H9 (cell line): ENCODE results near the gene TMEM132D. TPM values are rescaled to one million over a fixed set of nuclear protein-coding genes. Genes with fewer than 3 reads are reported as not detected.
A peak's percentile ranks its signal among the peaks of the same experiment; 100 is the strongest.

Experiments
- DNase-seq: peaks from one replicate; pipeline ENCODE4 v3.0.0-alpha.2; 2017
- H2AFZ ChIP-seq: one replicate; pipeline ENCODE4 v1.6.1; 2013; ENCODE audit warnings: mild to moderate bottlenecking, low read length, control low read depth, moderate library complexity
- H2AK5ac ChIP-seq: 2 replicates; pipeline ENCODE4 v1.6.1; 2013; ENCODE audit warnings: low read length, control low read depth, mixed read lengths; ENCODE audit not compliant: insufficient read length
- H2BK120ac ChIP-seq: one replicate; pipeline ENCODE4 v1.6.1; 2013; ENCODE audit warnings: low read depth, mild to moderate bottlenecking, low read length, control low read depth, inconsistent platforms; ENCODE audit not compliant: poor library complexity, severe bottlenecking
- H2BK12ac ChIP-seq: 2 replicates; pipeline ENCODE4 v1.6.1; 2013; ENCODE audit warnings: low read length, control low read depth, mixed read lengths, low read depth; ENCODE audit not compliant: insufficient read length
- H2BK15ac ChIP-seq: 2 replicates; pipeline ENCODE4 v1.6.1; 2013; ENCODE audit warnings: low read depth, low read length, control low read depth
- H2BK20ac ChIP-seq: one replicate; pipeline ENCODE4 v1.6.1; 2013; ENCODE audit warnings: low read depth, mild to moderate bottlenecking, low read length, control low read depth, inconsistent platforms; ENCODE audit not compliant: poor library complexity, severe bottlenecking
- H2BK5ac ChIP-seq: 2 replicates; pipeline ENCODE4 v1.6.1; 2013; ENCODE audit warnings: low read length, control low read depth, mixed read lengths; ENCODE audit not compliant: insufficient read length
- H3K14ac ChIP-seq: 2 replicates; pipeline ENCODE4 v1.6.1; 2013; ENCODE audit warnings: low read length, control low read depth; ENCODE audit not compliant: insufficient read depth
- H3K18ac ChIP-seq: 2 replicates; pipeline ENCODE4 v1.6.1; 2013; ENCODE audit warnings: low read depth, mild to moderate bottlenecking, mixed read lengths, low read length, control low read depth; ENCODE audit not compliant: insufficient read length
- H3K23ac ChIP-seq: 2 replicates; pipeline ENCODE4 v1.6.1; 2013; ENCODE audit warnings: low read length, control low read depth, mixed read lengths, low read depth; ENCODE audit not compliant: insufficient read length
- H3K23me2 ChIP-seq: 2 replicates; pipeline ENCODE4 v1.6.1; 2013; ENCODE audit warnings: low read depth, mild to moderate bottlenecking, mixed read lengths, low read length, control low read depth; ENCODE audit not compliant: insufficient read length, poor library complexity, severe bottlenecking
- H3K27ac ChIP-seq: 2 replicates; pipeline ENCODE4 v1.5.1; 2013; ENCODE audit warnings: low read length, control low read depth, mixed read lengths, low read depth; ENCODE audit not compliant: insufficient read length
- H3K27me3 ChIP-seq: 2 replicates; pipeline ENCODE4 v1.6.1; 2013; ENCODE audit warnings: low read length, control low read depth, inconsistent platforms; ENCODE audit not compliant: insufficient read depth
- H3K4ac ChIP-seq: 2 replicates; pipeline ENCODE4 v1.6.1; 2013; ENCODE audit warnings: low read depth, mild to moderate bottlenecking, control low read depth, inconsistent platforms, low read length, moderate library complexity
- H3K4me1 ChIP-seq: 2 replicates; pipeline ENCODE4 v1.6.1; 2013; ENCODE audit warnings: low read length, control low read depth, inconsistent platforms; ENCODE audit not compliant: insufficient read depth
- H3K4me2 ChIP-seq: 2 replicates; pipeline ENCODE4 v1.6.1; 2013; ENCODE audit warnings: low read length, control low read depth, mixed read lengths; ENCODE audit not compliant: insufficient read length, insufficient read depth
- H3K56ac ChIP-seq: 2 replicates; pipeline ENCODE4 v1.6.1; 2013; ENCODE audit warnings: low read depth, mild to moderate bottlenecking, mixed read lengths, low read length, control low read depth; ENCODE audit not compliant: insufficient read length
- H3K79me1 ChIP-seq: 2 replicates; pipeline ENCODE4 v1.6.1; 2013; ENCODE audit warnings: low read depth, mild to moderate bottlenecking, moderate library complexity, low read length, control low read depth, inconsistent platforms; ENCODE audit not compliant: insufficient read depth, poor library complexity, severe bottlenecking
- H3K79me2 ChIP-seq: 2 replicates; pipeline ENCODE4 v1.6.1; 2013; ENCODE audit warnings: low read length, control low read depth, inconsistent platforms; ENCODE audit not compliant: insufficient read depth
- H3K9ac ChIP-seq: 2 replicates; pipeline ENCODE4 v1.6.1; 2013; ENCODE audit warnings: low read length, control low read depth, mixed read lengths; ENCODE audit not compliant: insufficient read length; ENCODE audit errors: extremely low read depth
- H3K9me3 ChIP-seq: one replicate; pipeline ENCODE4 v1.6.1; 2013; ENCODE audit warnings: low read depth, low read length, inconsistent platforms; ENCODE audit not compliant: control insufficient read depth
- H3T11ph ChIP-seq: one replicate; pipeline ENCODE4 v1.6.1; 2013; ENCODE audit warnings: mild to moderate bottlenecking, low read length, control low read depth, inconsistent platforms
- H4K20me1 ChIP-seq: one replicate; pipeline ENCODE4 v1.6.1; 2013; ENCODE audit not compliant: control insufficient read depth, insufficient read length, insufficient read depth
- H4K5ac ChIP-seq: 2 replicates; pipeline ENCODE4 v1.6.1; 2013; ENCODE audit warnings: low read depth, mild to moderate bottlenecking, mixed read lengths, low read length, control low read depth; ENCODE audit not compliant: insufficient read length
- H4K8ac ChIP-seq: replicated peaks from 2 replicates; pipeline ENCODE4 v1.6.1; 2013; ENCODE audit warnings: low read length, control low read depth, mixed read lengths, low read depth; ENCODE audit not compliant: insufficient read length
- H4K91ac ChIP-seq: 2 replicates; pipeline ENCODE4 v1.6.1; 2013; ENCODE audit warnings: low read depth, mild to moderate bottlenecking, moderate library complexity, mixed read lengths, low read length, control low read depth; ENCODE audit not compliant: insufficient read length
- H3K27ac Mint-ChIP-seq, 3 experiments: 2 replicates in 2 of 3; 3 replicates in 1 of 3; pipeline ENCODE4 v1.8.0; 2020 to 2021; ENCODE audit warnings: mixed read lengths in 3 of 3, mild to moderate bottlenecking in 1 of 3, moderate library complexity in 1 of 3
- H3K27me3 Mint-ChIP-seq: 2 replicates; pipeline ENCODE4 v1.8.0; 2021; ENCODE audit warnings: low read depth, mild to moderate bottlenecking, moderate library complexity, mixed read lengths
- H3K36me3 Mint-ChIP-seq, 3 experiments: 2 replicates in 2 of 3; 3 replicates in 1 of 3; pipeline ENCODE4 v1.8.0; 2020 to 2021; ENCODE audit warnings: low read depth in 3 of 3, mixed read lengths in 3 of 3; ENCODE audit not compliant: insufficient read depth in 1 of 3
- H3K4me1 Mint-ChIP-seq, 2 experiments: 2 replicates each; pipeline ENCODE4 v1.8.0; 2020; ENCODE audit warnings: mixed read lengths in 2 of 2
- H3K4me3 Mint-ChIP-seq, 2 experiments: 2 replicates in 1 of 2; 3 replicates in 1 of 2; pipeline ENCODE4 v1.8.0; 2020 to 2021; ENCODE audit warnings: mild to moderate bottlenecking in 2 of 2, mixed read lengths in 2 of 2, moderate library complexity in 1 of 2
- H3K9me3 Mint-ChIP-seq, 2 experiments: 2 replicates in 1 of 2; 3 replicates in 1 of 2; pipeline ENCODE4 v1.8.0; 2020; ENCODE audit warnings: mild to moderate bottlenecking in 2 of 2, mixed read lengths in 2 of 2, moderate library complexity in 1 of 2
- WGBS: extraction: QIAGEN DNeasy Blood & Tissue Kit; methylation state at CpG from one replicate; pipeline ENCODE4 v1.1.7; 2013; ENCODE audit warnings: missing lambda C conversion rate, low lambda C conversion rate, mixed read lengths; ENCODE audit not compliant: insufficient read length; ENCODE audit errors: extremely low coverage; 5-methylcytosine and 5-hydroxymethylcytosine counted together
- total RNA-seq: library from RNA; stranded (reverse); gene quantifications from 2 replicates; pipeline ENCODE4 v1.2.1, GENCODE V29; 2021
- TF ChIP-seq, protein P1 (sequence below): fragments of 200-600 bp; sonication (generic); conservative IDR thresholded peaks from 3 replicates; pipeline ENCODE4 v1.8.0; 2021; ENCODE audit warnings: antibody characterized with exemption, mild to moderate bottlenecking

TMEM132D gene
- total RNA-seq, 1 experiment from 2014 or later: 6.1 TPM

- H2BK5ac ChIP-seq: peak overlapping the region; percentile 36
- peaks cover 7 to 12% of the 10 kb centered on the region in 2 experiments for H3K9me3 Mint-ChIP-seq
- H2BK15ac ChIP-seq: no peak overlapping the region; the same call in 1 of the 2 replicates
- no peak overlapping the region for H2BK12ac ChIP-seq
- no peaks in the 10 kb centered on the region for H4K20me1 ChIP-seq
- H3K23ac ChIP-seq: no peak overlapping the region
- H4K8ac ChIP-seq: no peak overlapping the region
- H3K9ac ChIP-seq: no peak overlapping the region
- H3K27me3 Mint-ChIP-seq: no peaks in the 10 kb centered on the region; the same call in 1 of the 2 replicates
- H3K14ac ChIP-seq: no peak overlapping the region
- no peak overlapping the region for H3T11ph ChIP-seq
- H3K4me1 ChIP-seq: peaks cover 14% of the 10 kb centered on the region
- no peaks in the 10 kb centered on the region for H3K27me3 ChIP-seq
- H3K4me3 Mint-ChIP-seq: no peak overlapping the region; a peak in 1 of 5 replicates
- no peak for DNase-seq
- no peak overlapping the region for H2AFZ ChIP-seq
- WGBS: no CpG with 5 or more reads among the region's 10 CpGs
- peaks cover 11 to 20% (median 11%) of the 10 kb centered on the region in 3 experiments; a peak in 6 of 7 replicates for H3K36me3 Mint-ChIP-seq
- H2AK5ac ChIP-seq: peak overlapping the region; percentile 91
- no peak overlapping the region for H3K4me2 ChIP-seq
- no peaks in the 10 kb centered on the region for H3K23me2 ChIP-seq
- no peak overlapping the region for H4K5ac ChIP-seq
- H3K27ac ChIP-seq: no peak overlapping the region
- TF ChIP-seq, protein P1, sequence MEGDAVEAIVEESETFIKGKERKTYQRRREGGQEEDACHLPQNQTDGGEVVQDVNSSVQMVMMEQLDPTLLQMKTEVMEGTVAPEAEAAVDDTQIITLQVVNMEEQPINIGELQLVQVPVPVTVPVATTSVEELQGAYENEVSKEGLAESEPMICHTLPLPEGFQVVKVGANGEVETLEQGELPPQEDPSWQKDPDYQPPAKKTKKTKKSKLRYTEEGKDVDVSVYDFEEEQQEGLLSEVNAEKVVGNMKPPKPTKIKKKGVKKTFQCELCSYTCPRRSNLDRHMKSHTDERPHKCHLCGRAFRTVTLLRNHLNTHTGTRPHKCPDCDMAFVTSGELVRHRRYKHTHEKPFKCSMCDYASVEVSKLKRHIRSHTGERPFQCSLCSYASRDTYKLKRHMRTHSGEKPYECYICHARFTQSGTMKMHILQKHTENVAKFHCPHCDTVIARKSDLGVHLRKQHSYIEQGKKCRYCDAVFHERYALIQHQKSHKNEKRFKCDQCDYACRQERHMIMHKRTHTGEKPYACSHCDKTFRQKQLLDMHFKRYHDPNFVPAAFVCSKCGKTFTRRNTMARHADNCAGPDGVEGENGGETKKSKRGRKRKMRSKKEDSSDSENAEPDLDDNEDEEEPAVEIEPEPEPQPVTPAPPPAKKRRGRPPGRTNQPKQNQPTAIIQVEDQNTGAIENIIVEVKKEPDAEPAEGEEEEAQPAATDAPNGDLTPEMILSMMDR: no peak
- peak overlapping the region; percentile 3 for H3K18ac ChIP-seq
- peaks cover 50 to 54% of the 10 kb centered on the region in 2 experiments for H3K4me1 Mint-ChIP-seq
- H3K79me2 ChIP-seq: peaks cover 2% of the 10 kb centered on the region; the same call in 1 of the 2 replicates
- H3K4ac ChIP-seq: no peak overlapping the region
- H4K91ac ChIP-seq: peak overlapping the region; percentile 36
- H3K56ac ChIP-seq: no peak overlapping the region
- peak overlapping the region; percentile 8 to 97 (median 75); a peak in 6 of 7 replicates for H3K27ac Mint-ChIP-seq
- no peaks in the 10 kb centered on the region for H3K9me3 ChIP-seq
- H3K79me1 ChIP-seq: no peaks in the 10 kb centered on the region
- no peak overlapping the region for H2BK120ac ChIP-seq
- no peak overlapping the region for H2BK20ac ChIP-seq
Observed at GRCh38 chr12:129826273-129826672, 77.6 kb downstream of the TMEM132D start.
